Measurements from ENCODE around the gene TEX26. TPM values are rescaled to one million over a fixed set of nuclear protein-coding genes. Genes with fewer than 3 reads are reported as not detected.

Gene TEX26
- total RNA-seq (not detected), polyA plus RNA-seq (not detected), total RNA-seq (not detected)

GRCh38 chr13:30932481-30933353, at the start of gene TEX26:
Gene TEX26 (plus strand): TSS chr13:30932656. CDS start chr13:30932716, 60 bp downstream.
- H3K4me3 Mint-ChIP-seq = no peak within 1 kb of the TSS
- ChIA-PET CTCF (no interaction called here), POLR2A (no interaction called here)
- no peak within 1 kb of the TSS for H3K27ac Mint-ChIP-seq
- no peaks in the 10 kb centered on the region for H3K27me3 ChIP-seq (ENCODE audit: control insufficient read depth in 2 of 2, insufficient read depth in 2 of 2, low read length in 2 of 2)
- DNase-seq = no peak
- no peak for ATAC-seq
- intact Hi-C loops (cut with micrococcal nuclease) = no loop called here
- H3K9me3 Mint-ChIP-seq = peaks cover 0 to 11% (median 3%) of the 10 kb centered on the region in 11 donors
- H3K4me1 Mint-ChIP-seq = no peaks in the 10 kb centered on the region
- no peaks in the 10 kb centered on the region for H3K9me3 ChIP-seq (ENCODE audit: control insufficient read depth in 2 of 3, low read length in 3 of 3)
- no peak within 1 kb of the TSS for H3K4me3 ChIP-seq (ENCODE audit: low read length)
- no peaks in the 10 kb centered on the region for H3K36me3 Mint-ChIP-seq
- no peak within 1 kb of the TSS for H3K27ac ChIP-seq (ENCODE audit: low read depth, low read length)
- no peaks in the 10 kb centered on the region for H3K36me3 ChIP-seq (ENCODE audit: control insufficient read depth in 2 of 3, insufficient read depth in 3 of 3, low read length in 3 of 3)
- no peaks in the 10 kb centered on the region for H3K4me1 ChIP-seq (ENCODE audit: control insufficient read depth in 2 of 2, insufficient read depth in 2 of 2, low read length in 2 of 2)
- peaks cover 39 to 70% (median 53%) of the 10 kb centered on the region in 5 donors for H3K27me3 Mint-ChIP-seq

GRCh38 chr13:30882996-30883766, 49.3 kb upstream of the TEX26 start:
- Mint-ChIP-seq H3K4me1 (peaks cover 0 to 14% (median 0%) of the 10 kb centered on the region in 7 donors), H3K36me3 (peaks cover 0 to 9% (median 3%) of the 10 kb centered on the region in 5 donors), H3K4me3 (no peak overlapping the region), H3K27ac (no peak overlapping the region), H3K9me3 (peaks cover 2 to 26% (median 10%) of the 10 kb centered on the region in 11 donors), H3K27me3 (peaks cover 7 to 31% (median 14%) of the 10 kb centered on the region in 5 donors)
- Histone ChIP-seq H3K27ac (ENCODE audit: low read depth, low read length) (no peak overlapping the region), H3K9me3 (ENCODE audit: control insufficient read depth in 2 of 3, low read length in 3 of 3) (no peaks in the 10 kb centered on the region), H3K4me1 (ENCODE audit: control insufficient read depth in 2 of 2, insufficient read depth in 2 of 2, low read length in 2 of 2) (no peaks in the 10 kb centered on the region), H3K36me3 (ENCODE audit: control insufficient read depth in 2 of 3, insufficient read depth in 3 of 3, low read length in 3 of 3) (no peaks in the 10 kb centered on the region), H3K4me3 (ENCODE audit: low read length) (no peak overlapping the region), H3K27me3 (ENCODE audit: control insufficient read depth in 2 of 2, insufficient read depth in 2 of 2, low read length in 2 of 2) (no peaks in the 10 kb centered on the region)
- intact Hi-C loops (cut with micrococcal nuclease) = no loop called here
- ChIA-PET POLR2A (no interaction called here), CTCF (no interaction called here)
- ATAC-seq (no peak), DNase-seq (no peak)

- Mint-ChIP-seq H3K9me3 (peaks cover 2 to 26% (median 11%) of the 10 kb centered on the region in 11 donors), H3K4me3 (no peak overlapping the region), H3K27me3 (peaks cover 7 to 29% (median 14%) of the 10 kb centered on the region in 5 donors), H3K27ac (no peak overlapping the region), H3K36me3 (peaks cover 0 to 9% (median 3%) of the 10 kb centered on the region in 5 donors), H3K4me1 (peaks cover 0 to 14% (median 0%) of the 10 kb centered on the region in 7 donors)
- Histone ChIP-seq H3K36me3 (ENCODE audit: control insufficient read depth in 2 of 3, insufficient read depth in 3 of 3, low read length in 3 of 3) (no peaks in the 10 kb centered on the region), H3K4me1 (ENCODE audit: control insufficient read depth in 2 of 2, insufficient read depth in 2 of 2, low read length in 2 of 2) (no peaks in the 10 kb centered on the region), H3K4me3 (ENCODE audit: low read length) (no peak overlapping the region), H3K27me3 (ENCODE audit: control insufficient read depth in 2 of 2, insufficient read depth in 2 of 2, low read length in 2 of 2) (no peaks in the 10 kb centered on the region), H3K27ac (ENCODE audit: low read depth, low read length) (no peak overlapping the region), H3K9me3 (ENCODE audit: control insufficient read depth in 2 of 3, low read length in 3 of 3) (no peaks in the 10 kb centered on the region)
- POLR2A ChIA-PET = no interaction called here
- DNase-seq (no peak), ATAC-seq (no peak)
- intact Hi-C loops (cut with micrococcal nuclease) = no loop called here
- CTCF ChIA-PET = no interaction called here
These were observed 47.9 kb upstream of the TEX26 start for GRCh38 chr13:30884543-30884942.

- POLR2A ChIA-PET = no interaction called here
- Histone ChIP-seq H3K4me1 (ENCODE audit: control insufficient read depth in 2 of 2, insufficient read depth in 2 of 2, low read length in 2 of 2) (no peaks in the 10 kb centered on the region), H3K9me3 (ENCODE audit: control insufficient read depth in 2 of 3, low read length in 3 of 3) (no peaks in the 10 kb centered on the region), H3K36me3 (ENCODE audit: control insufficient read depth in 2 of 3, insufficient read depth in 3 of 3, low read length in 3 of 3) (no peaks in the 10 kb centered on the region), H3K27ac (ENCODE audit: low read depth, low read length) (no peak overlapping the region), H3K4me3 (ENCODE audit: low read length) (no peak overlapping the region), H3K27me3 (ENCODE audit: control insufficient read depth in 2 of 2, insufficient read depth in 2 of 2, low read length in 2 of 2) (no peaks in the 10 kb centered on the region)
- H3K4me3 Mint-ChIP-seq = no peak overlapping the region
- H3K27me3 Mint-ChIP-seq = peaks cover 6 to 20% (median 13%) of the 10 kb centered on the region in 5 donors
- peaks cover 2 to 17% (median 8%) of the 10 kb centered on the region in 11 donors for H3K9me3 Mint-ChIP-seq
- DNase-seq (no peak), ATAC-seq (no peak)
- H3K27ac Mint-ChIP-seq = no peak overlapping the region
- intact Hi-C loops (cut with micrococcal nuclease) = no loop called here
- H3K4me1 Mint-ChIP-seq = peaks cover 0 to 11% (median 0%) of the 10 kb centered on the region in 7 donors
- CTCF ChIA-PET = no interaction called here
- H3K36me3 Mint-ChIP-seq = peaks cover 0 to 7% (median 3%) of the 10 kb centered on the region in 5 donors
These were observed 43.2 kb upstream of the TEX26 start for GRCh38 chr13:30889196-30889690.

GRCh38 chr13:30892966-30893365, 39.5 kb upstream of the TEX26 start:
- no peak overlapping the region for H3K27ac ChIP-seq (ENCODE audit: low read depth, low read length)
- H3K4me1 ChIP-seq (ENCODE audit: control insufficient read depth in 2 of 2, insufficient read depth in 2 of 2, low read length in 2 of 2) = no peaks in the 10 kb centered on the region
- H3K27me3 ChIP-seq (ENCODE audit: control insufficient read depth in 2 of 2, insufficient read depth in 2 of 2, low read length in 2 of 2) = no peaks in the 10 kb centered on the region
- ChIA-PET CTCF (no interaction called here), POLR2A (no interaction called here)
- intact Hi-C loops (cut with micrococcal nuclease) = no loop called here
- ATAC-seq = no peak
- H3K9me3 Mint-ChIP-seq = peaks cover 0 to 5% (median 0%) of the 10 kb centered on the region in 11 donors
- H3K27ac Mint-ChIP-seq = no peak overlapping the region
- H3K36me3 ChIP-seq (ENCODE audit: control insufficient read depth in 2 of 3, insufficient read depth in 3 of 3, low read length in 3 of 3) = no peaks in the 10 kb centered on the region
- H3K36me3 Mint-ChIP-seq = no peaks in the 10 kb centered on the region
- no peaks in the 10 kb centered on the region for H3K4me1 Mint-ChIP-seq
- no peak overlapping the region for H3K4me3 ChIP-seq (ENCODE audit: low read length)
- no peaks in the 10 kb centered on the region for H3K9me3 ChIP-seq (ENCODE audit: control insufficient read depth in 2 of 3, low read length in 3 of 3)
- H3K27me3 Mint-ChIP-seq = peaks cover 6 to 26% (median 14%) of the 10 kb centered on the region in 5 donors
- no peak overlapping the region for H3K4me3 Mint-ChIP-seq
- no peak for DNase-seq

- intact Hi-C loops (cut with micrococcal nuclease) = no loop called here
- ATAC-seq (no peak), DNase-seq (no peak)
- Mint-ChIP-seq H3K27me3 (peaks cover 9 to 30% (median 12%) of the 10 kb centered on the region in 5 donors), H3K4me1 (peaks cover 0 to 15% (median 6%) of the 10 kb centered on the region in 7 donors), H3K36me3 (no peaks in the 10 kb centered on the region), H3K27ac (no peak overlapping the region), H3K4me3 (no peak overlapping the region), H3K9me3 (peaks cover 0 to 3% (median 0%) of the 10 kb centered on the region in 11 donors)
- Histone ChIP-seq H3K27ac (ENCODE audit: low read depth, low read length) (no peak overlapping the region), H3K27me3 (ENCODE audit: control insufficient read depth in 2 of 2, insufficient read depth in 2 of 2, low read length in 2 of 2) (no peaks in the 10 kb centered on the region), H3K4me3 (ENCODE audit: low read length) (no peak overlapping the region), H3K9me3 (ENCODE audit: control insufficient read depth in 2 of 3, low read length in 3 of 3) (no peaks in the 10 kb centered on the region), H3K36me3 (ENCODE audit: control insufficient read depth in 2 of 3, insufficient read depth in 3 of 3, low read length in 3 of 3) (no peaks in the 10 kb centered on the region), H3K4me1 (ENCODE audit: control insufficient read depth in 2 of 2, insufficient read depth in 2 of 2, low read length in 2 of 2) (no peaks in the 10 kb centered on the region)
- CTCF ChIA-PET = no interaction called here
- POLR2A ChIA-PET = no interaction called here
These were observed 36.7 kb upstream of the TEX26 start for GRCh38 chr13:30895773-30896172.
